Measurements from ENCODE around the gene EVPLL. TPM values are rescaled to one million over a fixed set of nuclear protein-coding genes. Genes with fewer than 3 reads are reported as not detected.

EVPLL gene
- polyA plus RNA-seq, 3 donors = not detected

Small RNAs within 50 kb of the gene (small RNA-seq; reads per million reads assigned to genes)
- gene AL353997.5 (ENCODE audit: insufficient read length, low read depth) (not detected), gene YWHAEP2 (ENCODE audit: insufficient read length, low read depth) (not detected)

Other genes with a start within 250 kb of the EVPLL start
- 10 to 100 TPM; 50.4 to 79.1 (median 78.9) TPM for gene ALKBH5, start 193.9 kb upstream of the EVPLL start, polyA plus RNA-seq
- 10 to 100 TPM in 1 of 3 donors, under 1 TPM in 2; 0.52 to 10.8 (median 0.76) TPM for gene LLGL1, start 152.1 kb upstream of the EVPLL start, polyA plus RNA-seq
- 100 to 1,000 TPM; 145 to 724 (median 227) TPM for gene FLII, start 119.0 kb upstream of the EVPLL start, polyA plus RNA-seq
- gene MIEF2, start 117.1 kb upstream of the EVPLL start, polyA plus RNA-seq = 1 to 10 TPM; 3.5 to 6.1 (median 4.9) TPM
- 10 to 100 TPM; 15.2 to 25.6 (median 22.3) TPM for gene TOP3A, start 62.8 kb upstream of the EVPLL start, polyA plus RNA-seq
- gene SMCR8, start 62.5 kb upstream of the EVPLL start, polyA plus RNA-seq = 10 to 100 TPM in 1 of 3 donors, 1 to 10 TPM in 2; 2.4 to 24.4 (median 5.3) TPM
- 10 to 100 TPM in 2 of 3 donors, 1 to 10 TPM in 1; 4.2 to 17.9 (median 16.6) TPM for gene SHMT1, start 14.2 kb upstream of the EVPLL start, polyA plus RNA-seq
- gene LGALS9C, start 99.0 kb downstream of the EVPLL start, polyA plus RNA-seq = under 1 TPM in 2 of 3 donors, not detected in 1; 0.12 to 0.39 TPM

Data from CD14-positive monocyte (primary cell).